GM18520 (cell line): ENCODE results near the gene PDE5A.
"Not testable (repeated sequence)": the region's sequence is repeated elsewhere in the genome, so short reads cannot be mapped to it uniquely, and the experiment has no call there.

Experiments used
- ATAC-seq: cut with Tn5 transposase; IDR thresholded peaks from one replicate; pipeline ENCODE4 v1.9.1; 2021; ENCODE audit not compliant: unreplicated experiment

The PDE5A gene

GRCh38 chr4:119628281-119629141, at the start of gene PDE5A:
TSS of gene PDE5A (minus strand) at chr4:119628804. CDS start at chr4:119628671, 133 bp downstream.
- peak; percentile 76 for ATAC-seq

GRCh38 chr4:119676101-119676500, 47.5 kb upstream of the PDE5A start:
- ATAC-seq, result no peak

- ATAC-seq, result no peak
Measured at GRCh38 chr4:119675391-119675790, 46.8 kb upstream of the PDE5A start.

- ATAC-seq, result no peak
Measured at GRCh38 chr4:119672938-119673337, 44.3 kb upstream of the PDE5A start.

- ATAC-seq, result no peak
Measured at GRCh38 chr4:119672086-119672485, 43.5 kb upstream of the PDE5A start.

GRCh38 chr4:119671205-119671604, 42.6 kb upstream of the PDE5A start:
- ATAC-seq, result no peak

- no peak for ATAC-seq
Measured at GRCh38 chr4:119667802-119668201, 39.2 kb upstream of the PDE5A start.

- ATAC-seq, result no peak
Measured at GRCh38 chr4:119666653-119667091, 38.1 kb upstream of the PDE5A start.

- no peak for ATAC-seq
Measured at GRCh38 chr4:119665752-119666151, 37.1 kb upstream of the PDE5A start.

- ATAC-seq, result peak; percentile 32
Measured at GRCh38 chr4:119664168-119664907, 35.7 kb upstream of the PDE5A start.

GRCh38 chr4:119663160-119663788, 34.7 kb upstream of the PDE5A start:
- ATAC-seq, result peak; percentile 36

GRCh38 chr4:119662612-119663011, 34.0 kb upstream of the PDE5A start:
- ATAC-seq, result not testable (repeated sequence)

GRCh38 chr4:119661231-119661630, 32.6 kb upstream of the PDE5A start:
- ATAC-seq, result no peak

GRCh38 chr4:119659576-119659975, 31.0 kb upstream of the PDE5A start:
- no peak for ATAC-seq

- ATAC-seq, result no peak
Measured at GRCh38 chr4:119657111-119657611, 28.6 kb upstream of the PDE5A start.

GRCh38 chr4:119656342-119656741, 27.7 kb upstream of the PDE5A start:
- no peak for ATAC-seq

- ATAC-seq, result no peak
Measured at GRCh38 chr4:119655111-119655837, 26.7 kb upstream of the PDE5A start.

GRCh38 chr4:119653990-119654389, 25.4 kb upstream of the PDE5A start:
- no peak for ATAC-seq

GRCh38 chr4:119652998-119653397, 24.4 kb upstream of the PDE5A start:
- ATAC-seq, result no peak

GRCh38 chr4:119648398-119648797, 19.8 kb upstream of the PDE5A start:
- ATAC-seq, result no peak

GRCh38 chr4:119647558-119647957, 19.0 kb upstream of the PDE5A start:
- no peak for ATAC-seq
